PFSK-1 (cell line): Measurements from ENCODE around the gene PIANP.

ENCODE experiments used
- FOXP2 ChIP-seq: optimal IDR thresholded peaks from 2 replicates; pipeline ENCODE3; 2011; ENCODE audit warnings: borderline replicate concordance, control low read depth, inconsistent platforms; ENCODE audit not compliant: insufficient read depth; ENCODE audit errors: extremely low read length, extremely low read depth
- POLR2AphosphoS5 ChIP-seq: IDR thresholded peaks from 2 replicates; pipeline ENCODE4 v1.6.1; 2012; ENCODE audit warnings: low read depth, mild to moderate bottlenecking, control low read depth, low read length, moderate library complexity
- SIN3A ChIP-seq: IDR thresholded peaks from 2 replicates; pipeline ENCODE4 v1.6.1; 2012; ENCODE audit warnings: mild to moderate bottlenecking, low read length, moderate library complexity, borderline replicate concordance; ENCODE audit not compliant: insufficient read depth
- TAF1 ChIP-seq: IDR thresholded peaks from 2 replicates; pipeline ENCODE4 v1.6.1; 2012; ENCODE audit warnings: low read length, control low read depth, borderline replicate concordance; ENCODE audit not compliant: insufficient read depth
- TF ChIP-seq, protein P1 (sequence below), 2 experiments: IDR thresholded peaks; 2 replicates each; pipeline versions ENCODE4 v1.6.1 to v1.8.0; 2011 to 2012; ENCODE audit warnings: low read depth in 2 of 2, low read length in 2 of 2, control low read depth in 1 of 2, inconsistent platforms in 1 of 2, mild to moderate bottlenecking in 1 of 2, moderate library complexity in 1 of 2; ENCODE audit not compliant: insufficient read depth in 1 of 2

DNA sequence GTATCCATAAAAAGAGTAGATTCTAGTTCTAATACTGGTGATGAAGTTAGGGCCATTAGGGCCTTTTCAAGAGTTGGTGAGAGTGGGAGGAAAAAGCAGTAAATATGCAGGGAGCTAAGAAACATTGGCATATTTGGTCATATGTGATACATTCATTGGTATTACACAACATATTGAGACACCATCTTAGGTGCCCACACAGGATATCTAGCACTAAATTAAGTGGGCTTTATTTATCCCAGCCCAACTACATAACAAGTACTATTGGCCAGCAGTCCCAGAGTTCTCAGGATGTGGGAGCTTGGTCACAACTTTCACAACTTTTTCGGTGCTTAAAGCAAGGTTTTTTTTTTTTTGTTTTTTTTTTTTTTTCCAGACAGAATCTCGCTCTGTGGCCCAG is 35.7 kb downstream of the PIANP start:
- TF ChIP-seq POLR2AphosphoS5 (peak; percentile 19; the same call in 1 of the 2 replicates), SIN3A (no peak), TAF1 (no peak), FOXP2 (no peak)
- TF ChIP-seq, protein P1, sequence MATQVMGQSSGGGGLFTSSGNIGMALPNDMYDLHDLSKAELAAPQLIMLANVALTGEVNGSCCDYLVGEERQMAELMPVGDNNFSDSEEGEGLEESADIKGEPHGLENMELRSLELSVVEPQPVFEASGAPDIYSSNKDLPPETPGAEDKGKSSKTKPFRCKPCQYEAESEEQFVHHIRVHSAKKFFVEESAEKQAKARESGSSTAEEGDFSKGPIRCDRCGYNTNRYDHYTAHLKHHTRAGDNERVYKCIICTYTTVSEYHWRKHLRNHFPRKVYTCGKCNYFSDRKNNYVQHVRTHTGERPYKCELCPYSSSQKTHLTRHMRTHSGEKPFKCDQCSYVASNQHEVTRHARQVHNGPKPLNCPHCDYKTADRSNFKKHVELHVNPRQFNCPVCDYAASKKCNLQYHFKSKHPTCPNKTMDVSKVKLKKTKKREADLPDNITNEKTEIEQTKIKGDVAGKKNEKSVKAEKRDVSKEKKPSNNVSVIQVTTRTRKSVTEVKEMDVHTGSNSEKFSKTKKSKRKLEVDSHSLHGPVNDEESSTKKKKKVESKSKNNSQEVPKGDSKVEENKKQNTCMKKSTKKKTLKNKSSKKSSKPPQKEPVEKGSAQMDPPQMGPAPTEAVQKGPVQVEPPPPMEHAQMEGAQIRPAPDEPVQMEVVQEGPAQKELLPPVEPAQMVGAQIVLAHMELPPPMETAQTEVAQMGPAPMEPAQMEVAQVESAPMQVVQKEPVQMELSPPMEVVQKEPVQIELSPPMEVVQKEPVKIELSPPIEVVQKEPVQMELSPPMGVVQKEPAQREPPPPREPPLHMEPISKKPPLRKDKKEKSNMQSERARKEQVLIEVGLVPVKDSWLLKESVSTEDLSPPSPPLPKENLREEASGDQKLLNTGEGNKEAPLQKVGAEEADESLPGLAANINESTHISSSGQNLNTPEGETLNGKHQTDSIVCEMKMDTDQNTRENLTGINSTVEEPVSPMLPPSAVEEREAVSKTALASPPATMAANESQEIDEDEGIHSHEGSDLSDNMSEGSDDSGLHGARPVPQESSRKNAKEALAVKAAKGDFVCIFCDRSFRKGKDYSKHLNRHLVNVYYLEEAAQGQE (IDR thresholded peaks at IDR 0.05; ENCODE audit: insufficient read depth in 1 of 2, low read depth in 2 of 2, low read length in 2 of 2) = no peak
